PC-3 (cell line): Measurements from ENCODE around the gene UTP3. TPM values are rescaled to one million over a fixed set of nuclear protein-coding genes. Genes with fewer than 3 reads are reported as not detected.
A peak's percentile ranks its signal among the peaks of the same experiment; 100 is the strongest.

Experiments
- ATAC-seq: fragments of 200-7000 bp; cut with Tn5 transposase; 2 replicates; pipeline ENCODE4 v1.9.1; 2020; ENCODE audit warnings: mild to moderate bottlenecking, moderate library complexity
- BruUV-seq: library from RNA; stranded (reverse); fragments of 400-500 nt; replicated peaks from 2 replicates; lab custom pipeline; 2021; lab: Mats Ljungman, UMichigan
- CTCF ChIA-PET: fragments of 300-600 bp; sonication (Branson Sonifier 250); formaldehyde crosslinking; loops from one replicate; lab custom pipeline; 2022; ENCODE audit warnings: antibody characterized with exemption; lab: Charles Lee
- POLR2A ChIA-PET: fragments of 300-600 bp; sonication (Branson Sonifier 250); formaldehyde crosslinking; loops from one replicate; lab custom pipeline; 2022; ENCODE audit warnings: antibody characterized with exemption; ENCODE audit not compliant: unreplicated experiment; lab: Charles Lee
- DNase-seq: peaks from one replicate; pipeline ENCODE4 v3.0.0-alpha.2; 2015
- H2AFZ ChIP-seq: fragments of 300-600 bp; sonication (generic); 2 replicates; pipeline ENCODE4 v1.6.0; 2016; ENCODE audit warnings: antibody characterized with exemption, low read length
- H3F3A ChIP-seq: fragments of 300-600 bp; sonication (generic); one replicate; pipeline ENCODE4 v1.6.0; 2017; ENCODE audit warnings: antibody characterized with exemption, low read length, control low read depth, mild to moderate bottlenecking; ENCODE audit not compliant: unreplicated experiment
- H3K27ac ChIP-seq: fragments of 300-600 bp; sonication (generic); 2 replicates; pipeline ENCODE4 v1.5.1; 2016; ENCODE audit warnings: mild to moderate bottlenecking, low read length
- H3K27me3 ChIP-seq: fragments of 300-600 bp; sonication (generic); 2 replicates; pipeline ENCODE4 v1.6.1; 2016; ENCODE audit warnings: low read length, mixed read lengths
- H3K36me3 ChIP-seq: fragments of 300-600 bp; sonication (generic); 2 replicates; pipeline ENCODE4 v1.6.1; 2016; ENCODE audit warnings: low read depth, mixed run types, low read length, mixed read lengths
- H3K4me1 ChIP-seq: fragments of 300-600 bp; sonication (generic); 2 replicates; pipeline ENCODE4 v1.5.1; 2016; ENCODE audit warnings: low read length; ENCODE audit not compliant: insufficient read depth
- H3K4me2 ChIP-seq: fragments of 300-600 bp; sonication (generic); 2 replicates; pipeline ENCODE4 v1.6.0; 2016; ENCODE audit warnings: low read length
- H3K4me3 ChIP-seq: fragments of 300-600 bp; sonication (generic); 2 replicates; pipeline ENCODE4 v1.5.1; 2016; ENCODE audit warnings: mild to moderate bottlenecking, low read length, mixed read lengths
- H3K79me2 ChIP-seq: fragments of 300-600 bp; sonication (generic); 2 replicates; pipeline ENCODE4 v1.6.1; 2017; ENCODE audit warnings: low read length, mixed read lengths
- H3K9ac ChIP-seq: fragments of 300-600 bp; sonication (generic); 2 replicates; pipeline ENCODE4 v1.6.0; 2016; ENCODE audit warnings: mild to moderate bottlenecking, low read length
- H3K9me2 ChIP-seq: fragments of 300-600 bp; sonication (generic); replicated peaks from 2 replicates; pipeline ENCODE4 v1.6.1; 2016; ENCODE audit warnings: mixed run types, low read length, mixed read lengths
- H3K9me3 ChIP-seq: fragments of 300-600 bp; sonication (generic); 2 replicates; pipeline ENCODE4 v1.6.1; 2016; ENCODE audit warnings: low read length, mixed read lengths
- H4K20me1 ChIP-seq: fragments of 300-600 bp; sonication (generic); 2 replicates; pipeline ENCODE4 v1.6.1; 2016; ENCODE audit warnings: low read length, mixed read lengths
- CTCF ChIP-seq: fragments of 300-600 bp; sonication (generic); conservative IDR thresholded peaks from 2 replicates; pipeline ENCODE4 v1.5.1; 2017; ENCODE audit warnings: antibody characterized with exemption, low read depth, mild to moderate bottlenecking, low read length
- EZH2 ChIP-seq: fragments of 300-600 bp; sonication (generic); IDR thresholded peaks from one replicate; pipeline ENCODE4 v1.6.1; 2017; ENCODE audit warnings: antibody characterized with exemption, mild to moderate bottlenecking, low read length; ENCODE audit not compliant: unreplicated experiment
- EZH2phosphoT487 ChIP-seq: fragments of 300-600 bp; sonication (generic); IDR thresholded peaks from 2 replicates; pipeline ENCODE4 v1.6.1; 2018; ENCODE audit warnings: mild to moderate bottlenecking, antibody characterized with exemption, low read length, borderline replicate concordance
- intact Hi-C: fragments of 100-400 bp; cut with micrococcal nuclease; formaldehyde crosslinking; loops from 2 replicates; pipeline ENCODE4 v1.9.0; 2023
- total RNA-seq: library from RNA; depleted of rRNA; stranded (reverse); fragments of >200 nt; gene quantifications from 2 replicates; pipeline ENCODE4 v1.2.3, GENCODE V29; 2014

UTP3 gene
- total RNA-seq, 1 experiment from 2014 or later: 27.8 TPM

DNA sequence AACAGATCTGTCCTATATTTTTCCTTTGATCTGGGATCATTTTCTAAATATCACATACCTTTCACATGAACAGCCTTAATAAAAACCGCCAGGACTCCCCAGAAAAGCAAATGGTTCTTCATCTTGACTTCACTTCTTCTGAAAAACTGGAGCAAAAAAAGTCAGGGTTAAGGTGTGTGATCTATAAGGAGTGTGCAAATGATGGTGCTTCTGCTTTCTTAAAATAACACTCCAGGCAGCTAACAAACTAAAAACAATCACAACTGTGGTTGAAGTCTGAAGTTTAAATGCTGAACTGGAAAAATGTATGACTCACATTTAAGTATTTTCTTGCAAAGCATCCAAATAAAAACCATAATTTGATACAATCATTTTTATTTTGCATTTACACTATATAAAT is 22.0 kb upstream of the UTP3 start, which contains the start of gene JCHAIN:
Gene JCHAIN (minus strand): TSS at position 140 of the 400 bp plus-strand sequence. CDS start 18 bp downstream, at position 122.
- ChIA-PET POLR2A (no interaction called here), CTCF (interaction anchor here (0.7 kb wide), 1 partner anchor 69 kb away, joined by 3 read pairs; no protein-coding TSS in a partner anchor)
- no TSS peak for BruUV-seq
- no peaks in the 10 kb centered on the region for H3K9me3 ChIP-seq
- intact Hi-C loops: no loop called here
- no peak within 1 kb of the TSS for H3K9ac ChIP-seq
- no peaks in the 10 kb centered on the region for H3K9me2 ChIP-seq
- ATAC-seq: peak; percentile 25; the same call in 1 of the 2 replicates
- no peaks in the 10 kb centered on the region for H3K79me2 ChIP-seq
- no peaks in the 10 kb centered on the region for H3K27me3 ChIP-seq
- H3K4me2 ChIP-seq: 0 out of 2 replicates have a peak within 1 kb of the TSS, but pooled peaks have one; percentile 1
- H3F3A ChIP-seq: no peaks in the 10 kb centered on the region
- no peaks in the 10 kb centered on the region for H3K36me3 ChIP-seq
- no peaks in the 10 kb centered on the region for H4K20me1 ChIP-seq
- no peak within 1 kb of the TSS; the same call in 1 of the 2 replicates for H2AFZ ChIP-seq
- H3K4me3 ChIP-seq: no peak within 1 kb of the TSS
- DNase-seq: peak; percentile 23
- peaks cover 19% of the 10 kb centered on the region for H3K4me1 ChIP-seq
- TF ChIP-seq EZH2phosphoT487 (no peak), EZH2 (no peak), CTCF (no peak)
- H3K27ac ChIP-seq: no peak within 1 kb of the TSS

- H3F3A ChIP-seq: no peaks in the 10 kb centered on the region
- TF ChIP-seq EZH2phosphoT487 (no peak), CTCF (no peak), EZH2 (no peak)
- CTCF ChIA-PET: interaction anchor here (0.6 kb wide), 1 partner anchor 1045 kb away, joined by 3 read pairs; no protein-coding TSS in a partner anchor
- H3K4me2 ChIP-seq: no peak overlapping the region
- H2AFZ ChIP-seq: no peak overlapping the region
- no peak overlapping the region for H3K4me3 ChIP-seq
- H3K27me3 ChIP-seq: no peaks in the 10 kb centered on the region
- DNase-seq: no peak
- ATAC-seq: no peak
- H3K9me2 ChIP-seq: no peaks in the 10 kb centered on the region
- no peak overlapping the region for H3K27ac ChIP-seq
- H3K79me2 ChIP-seq: no peaks in the 10 kb centered on the region
- no peak overlapping the region for H3K9ac ChIP-seq
- POLR2A ChIA-PET: no interaction called here
- H4K20me1 ChIP-seq: no peaks in the 10 kb centered on the region
- peaks cover 19% of the 10 kb centered on the region for H3K4me1 ChIP-seq
- H3K36me3 ChIP-seq: no peaks in the 10 kb centered on the region
- intact Hi-C loops: no loop called here
- no peaks in the 10 kb centered on the region for H3K9me3 ChIP-seq
- BruUV-seq: no TSS peak
Measured at GRCh38 chr4:70667740-70668535, 20.4 kb upstream of the UTP3 start.
